Measurements from ENCODE around the gene FSCN2.
A peak's percentile ranks its signal among the peaks of the same experiment; 100 is the strongest.

The FSCN2 gene

DNA sequence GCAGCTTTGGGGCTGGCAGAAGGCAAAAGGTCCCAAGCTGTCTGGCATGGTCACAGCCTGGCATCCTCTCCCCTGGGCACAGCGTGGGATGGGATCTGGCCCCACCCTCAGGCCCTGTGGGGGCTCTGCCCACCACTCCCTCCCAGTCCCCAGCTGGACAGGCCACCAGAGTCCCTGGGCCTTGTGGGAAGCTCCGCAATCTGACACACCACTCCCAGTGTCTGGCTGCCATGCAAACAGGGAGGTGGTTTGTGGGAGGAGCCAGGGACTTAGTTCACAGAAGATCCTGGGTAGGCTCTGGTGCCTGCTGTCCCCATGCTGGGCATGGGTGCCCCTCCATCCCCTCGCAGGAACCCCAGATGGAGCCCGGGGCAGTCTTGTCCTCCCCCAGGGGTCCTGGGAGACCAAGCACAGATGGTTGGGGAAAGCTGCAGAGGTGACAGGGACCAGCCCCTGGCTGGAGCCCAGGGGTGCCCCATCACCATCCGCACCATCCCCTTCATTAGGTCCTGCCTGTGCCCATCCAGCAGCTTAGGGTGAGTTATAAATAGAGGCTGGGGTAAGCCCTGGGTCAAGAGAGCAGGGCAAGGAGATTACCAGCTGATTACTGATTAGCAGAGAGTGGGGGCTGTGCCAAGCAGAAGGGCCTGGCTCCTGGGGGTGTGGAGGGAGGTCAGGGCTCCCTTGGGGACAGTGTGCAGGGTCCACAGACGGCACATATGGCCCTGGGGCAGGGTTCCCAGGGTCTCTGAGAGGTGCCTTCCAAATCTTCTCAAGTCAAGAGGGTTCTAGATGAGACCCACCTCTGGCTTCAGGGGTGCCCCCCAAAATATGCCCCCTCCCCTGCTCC is 6.2 kb downstream of the FSCN2 start:
- TF ChIP-seq, protein P1, sequence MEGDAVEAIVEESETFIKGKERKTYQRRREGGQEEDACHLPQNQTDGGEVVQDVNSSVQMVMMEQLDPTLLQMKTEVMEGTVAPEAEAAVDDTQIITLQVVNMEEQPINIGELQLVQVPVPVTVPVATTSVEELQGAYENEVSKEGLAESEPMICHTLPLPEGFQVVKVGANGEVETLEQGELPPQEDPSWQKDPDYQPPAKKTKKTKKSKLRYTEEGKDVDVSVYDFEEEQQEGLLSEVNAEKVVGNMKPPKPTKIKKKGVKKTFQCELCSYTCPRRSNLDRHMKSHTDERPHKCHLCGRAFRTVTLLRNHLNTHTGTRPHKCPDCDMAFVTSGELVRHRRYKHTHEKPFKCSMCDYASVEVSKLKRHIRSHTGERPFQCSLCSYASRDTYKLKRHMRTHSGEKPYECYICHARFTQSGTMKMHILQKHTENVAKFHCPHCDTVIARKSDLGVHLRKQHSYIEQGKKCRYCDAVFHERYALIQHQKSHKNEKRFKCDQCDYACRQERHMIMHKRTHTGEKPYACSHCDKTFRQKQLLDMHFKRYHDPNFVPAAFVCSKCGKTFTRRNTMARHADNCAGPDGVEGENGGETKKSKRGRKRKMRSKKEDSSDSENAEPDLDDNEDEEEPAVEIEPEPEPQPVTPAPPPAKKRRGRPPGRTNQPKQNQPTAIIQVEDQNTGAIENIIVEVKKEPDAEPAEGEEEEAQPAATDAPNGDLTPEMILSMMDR (IDR thresholded peaks at IDR 0.05; ENCODE audit: borderline replicate concordance, control extremely low read depth, extremely low read depth, insufficient read depth, missing control alignments) = no peak
- in situ Hi-C loops (cut with MboI; ENCODE audit: low sequenced_read_pairs, unreplicated experiment) = no loop called here
- DNase-seq (ENCODE audit: low spot score) = no peak

DNA sequence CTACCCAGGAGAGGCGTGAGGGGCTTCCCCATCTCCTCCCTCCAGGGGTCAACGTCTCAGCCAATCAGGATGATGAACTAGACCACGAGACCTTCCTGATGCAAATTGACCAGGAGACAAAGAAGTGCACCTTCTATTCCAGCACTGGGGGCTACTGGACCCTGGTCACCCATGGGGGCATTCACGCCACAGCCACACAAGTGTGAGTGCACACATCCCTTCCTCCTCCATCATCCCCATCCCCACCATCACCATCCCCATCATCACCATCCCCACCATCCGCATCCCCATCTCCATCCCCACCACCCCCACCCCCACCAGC is 6.8 kb downstream of the FSCN2 start:
- TF ChIP-seq, protein P1 (IDR thresholded peaks at IDR 0.05; ENCODE audit: borderline replicate concordance, control extremely low read depth, extremely low read depth, insufficient read depth, missing control alignments) = no peak
- in situ Hi-C loops (cut with MboI; ENCODE audit: low sequenced_read_pairs, unreplicated experiment) = no loop called here
- DNase-seq (ENCODE audit: low spot score) = no peak

GRCh38 chr17:81535480-81536298 is 7.5 kb downstream of the FSCN2 start:
- in situ Hi-C loops (cut with MboI; ENCODE audit: low sequenced_read_pairs, unreplicated experiment) = no loop called here
- TF ChIP-seq, protein P1 (IDR thresholded peaks at IDR 0.05; ENCODE audit: borderline replicate concordance, control extremely low read depth, extremely low read depth, insufficient read depth, missing control alignments) = no peak

GRCh38 chr17:81536299-81537290 is 8.4 kb downstream of the FSCN2 start:
- TF ChIP-seq, protein P1 (IDR thresholded peaks at IDR 0.05; ENCODE audit: borderline replicate concordance, control extremely low read depth, extremely low read depth, insufficient read depth, missing control alignments) = no peak
- no peak for DNase-seq (ENCODE audit: low spot score)
- in situ Hi-C loops (cut with MboI; ENCODE audit: low sequenced_read_pairs, unreplicated experiment) = no loop called here

More at GRCh38 chr17:81535480-81536298, 7.5 kb downstream of the FSCN2 start:
- no peak for DNase-seq (ENCODE audit: low spot score)

DNA sequence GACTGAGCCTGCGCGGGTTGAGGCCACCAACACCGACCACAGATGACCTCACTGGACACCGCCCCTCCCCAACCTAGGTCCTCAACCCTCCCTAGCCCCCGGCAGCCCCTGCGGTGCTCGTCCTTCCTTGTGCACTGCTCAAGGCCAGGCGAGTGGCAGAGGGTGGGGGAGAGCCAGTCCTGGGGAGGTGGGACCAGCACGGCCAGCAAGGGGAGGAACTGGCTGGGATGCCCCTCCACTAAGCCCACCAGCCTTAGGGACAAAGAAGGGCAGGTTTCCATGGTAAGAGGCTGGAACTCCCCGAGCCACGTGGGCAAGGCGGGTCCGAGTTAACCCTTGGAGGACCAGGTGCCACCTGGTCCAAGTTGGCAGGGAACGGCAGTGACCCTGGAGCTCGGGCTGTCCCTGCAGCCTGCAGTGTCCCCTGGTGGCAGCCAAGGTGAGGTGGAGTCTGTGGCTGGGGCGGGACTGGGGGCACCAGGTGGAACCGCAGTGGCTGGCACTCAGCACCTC is 9.2 kb downstream of the FSCN2 start:
- peak; percentile 77 for DNase-seq (ENCODE audit: low spot score)
- in situ Hi-C loops (cut with MboI; ENCODE audit: low sequenced_read_pairs, unreplicated experiment) = no loop called here
- TF ChIP-seq, protein P1 (IDR thresholded peaks at IDR 0.05; ENCODE audit: borderline replicate concordance, control extremely low read depth, extremely low read depth, insufficient read depth, missing control alignments) = peak; percentile 69
